Smooth muscle cell (in vitro differentiated cells): ENCODE results near the gene CROCC. TPM values are rescaled to one million over a fixed set of nuclear protein-coding genes. Genes with fewer than 3 reads are reported as not detected.

Experiments
- DNase-seq: peaks from one replicate; lab custom pipeline; 2025; ENCODE audit not compliant: unreplicated experiment; lab: John Stamatoyannopoulos, UW
- H2AFZ ChIP-seq: fragments of 200-600 bp; sonication (generic); 2 replicates; pipeline ENCODE4 v1.6.0; 2016; ENCODE audit warnings: antibody characterized with exemption, low read depth, mild to moderate bottlenecking
- H3F3A ChIP-seq: fragments of 200-600 bp; sonication (generic); 2 replicates; pipeline ENCODE4 v1.6.0; 2017; ENCODE audit warnings: antibody characterized with exemption, low read depth
- H3K27ac ChIP-seq: fragments of 200-600 bp; sonication (generic); 2 replicates; pipeline ENCODE4 v1.5.1; 2016; ENCODE audit warnings: low read depth, mild to moderate bottlenecking
- H3K27me3 ChIP-seq: fragments of 200-600 bp; sonication (generic); 2 replicates; pipeline ENCODE4 v1.6.1; 2016; ENCODE audit warnings: low read depth, mild to moderate bottlenecking
- H3K36me3 ChIP-seq: fragments of 200-600 bp; sonication (generic); 2 replicates; pipeline ENCODE4 v1.5.1; 2016; ENCODE audit warnings: low read depth
- H3K4me1 ChIP-seq: fragments of 200-600 bp; sonication (generic); 2 replicates; pipeline ENCODE4 v1.5.1; 2016; ENCODE audit warnings: low read depth
- H3K4me2 ChIP-seq: fragments of 200-600 bp; sonication (generic); 2 replicates; pipeline ENCODE4 v1.6.0; 2016; ENCODE audit warnings: mild to moderate bottlenecking
- H3K4me3 ChIP-seq: fragments of 200-600 bp; sonication (generic); 2 replicates; pipeline ENCODE4 v1.5.1; 2016; ENCODE audit warnings: mild to moderate bottlenecking
- H3K79me2 ChIP-seq: fragments of 200-600 bp; sonication (generic); 2 replicates; pipeline ENCODE4 v1.6.0; 2016; ENCODE audit warnings: low read depth, mild to moderate bottlenecking
- H3K9ac ChIP-seq: fragments of 200-600 bp; sonication (generic); 2 replicates; pipeline ENCODE4 v1.6.0; 2016; ENCODE audit warnings: low read depth
- H3K9me3 ChIP-seq: fragments of 200-600 bp; sonication (generic); replicated peaks from 2 replicates; pipeline ENCODE4 v1.5.1; 2016; ENCODE audit warnings: low read depth
- H4K20me1 ChIP-seq: fragments of 200-600 bp; sonication (generic); 2 replicates; pipeline ENCODE4 v1.6.0; 2016; ENCODE audit warnings: low read depth
- CTCF ChIP-seq: fragments of 200-600 bp; sonication (generic); IDR thresholded peaks from 2 replicates; pipeline ENCODE4 v1.5.1; 2017; ENCODE audit warnings: borderline replicate concordance, mild to moderate bottlenecking, antibody characterized with exemption; ENCODE audit not compliant: insufficient read depth, poor library complexity, severe bottlenecking
- whole genome bisulfite sequencing: methylation state at CpG from one replicate; pipeline ENCODE4 v1.1.7; 2016; ENCODE audit warnings: low lambda C conversion rate; 5-methylcytosine and 5-hydroxymethylcytosine counted together
- polyA plus RNA-seq: library from polyadenylated mRNA; unstranded; fragments of >200 nt; fragmentation: Nextera tagmentation; extraction: Ambion mirVana; gene quantifications from 2 replicates; pipeline ENCODE4 v1.2.1, GENCODE V29; 2016
- total RNA-seq: library from RNA; depleted of rRNA; stranded (reverse); fragments of >200 nt; gene quantifications from 2 replicates; pipeline ENCODE4 v1.2.3, GENCODE V29; 2014

CROCC gene
- total and polyA plus RNA-seq, 2 experiments from 2014 or later: 19.7 to 24.0 TPM

- no peak overlapping the region for H2AFZ ChIP-seq
- 87% methylated on average over 13 of the region's 13 CpGs for WGBS
- peaks cover 13% of the 10 kb centered on the region for H4K20me1 ChIP-seq
- no peak overlapping the region for H3K4me2 ChIP-seq
- H3K4me1 ChIP-seq: peaks cover 6% of the 10 kb centered on the region
- H3K9me3 ChIP-seq: no peaks in the 10 kb centered on the region
- no peak overlapping the region for H3K4me3 ChIP-seq
- H3K27me3 ChIP-seq: no peaks in the 10 kb centered on the region
- H3K79me2 ChIP-seq: no peaks in the 10 kb centered on the region
- no peak for TF ChIP-seq CTCF
- no peak overlapping the region for H3K27ac ChIP-seq
- no peak for DNase-seq
- no peaks in the 10 kb centered on the region for H3F3A ChIP-seq
- no peak overlapping the region for H3K9ac ChIP-seq
- no peaks in the 10 kb centered on the region for H3K36me3 ChIP-seq
Measured at GRCh38 chr1:16925635-16926490, 4.1 kb downstream of the CROCC start.

- Histone ChIP-seq H3K27me3 (no peaks in the 10 kb centered on the region), H3K4me2 (no peak overlapping the region), H3K27ac (no peak overlapping the region), H3K9ac (no peak overlapping the region), H3K79me2 (no peaks in the 10 kb centered on the region), H3K9me3 (no peaks in the 10 kb centered on the region), H3F3A (no peaks in the 10 kb centered on the region), H3K4me3 (no peak overlapping the region), H4K20me1 (peaks cover 13% of the 10 kb centered on the region), H2AFZ (no peak overlapping the region), H3K4me1 (peaks cover 6% of the 10 kb centered on the region), H3K36me3 (no peaks in the 10 kb centered on the region)
- DNase-seq: no peak
- WGBS: 80% methylated on average over 10 of the region's 10 CpGs
- no peak for TF ChIP-seq CTCF
Measured at GRCh38 chr1:16926491-16927073, 4.9 kb downstream of the CROCC start.

GRCh38 chr1:16927256-16927655, 5.5 kb downstream of the CROCC start:
- no peak for TF ChIP-seq CTCF
- Histone ChIP-seq H3K9me3 (no peaks in the 10 kb centered on the region), H3K4me2 (no peak overlapping the region), H3K27ac (no peak overlapping the region), H3K36me3 (no peaks in the 10 kb centered on the region), H4K20me1 (peaks cover 8% of the 10 kb centered on the region), H3K4me1 (peaks cover 6% of the 10 kb centered on the region), H3K9ac (no peak overlapping the region), H3K4me3 (no peak overlapping the region), H2AFZ (no peak overlapping the region), H3F3A (no peaks in the 10 kb centered on the region), H3K27me3 (no peaks in the 10 kb centered on the region), H3K79me2 (no peaks in the 10 kb centered on the region)
- no peak for DNase-seq
- WGBS: 94% methylated on average over 14 of the region's 14 CpGs
